ENCODE data around the gene CCDC30. TPM values are rescaled to one million over a fixed set of nuclear protein-coding genes. Genes with fewer than 3 reads are reported as not detected.
"Not testable (repeated sequence)": the region's sequence is repeated elsewhere in the genome, so short reads cannot be mapped to it uniquely, and the experiment has no call there.

CCDC30 gene
- total RNA-seq, 1 experiment from 2014 or later = 0.13 TPM

- no peak for DNase-seq (ENCODE audit: low read depth)
Observed at GRCh38 chr1:42523171-42523570, 60.1 kb downstream of the CCDC30 start.

- no peak for DNase-seq (ENCODE audit: low read depth)
Observed at GRCh38 chr1:42524330-42524729, 61.2 kb downstream of the CCDC30 start.

GRCh38 chr1:42529724-42530181, 66.7 kb downstream of the CCDC30 start:
- DNase-seq (ENCODE audit: low read depth) = peak; percentile 86

- DNase-seq (ENCODE audit: low read depth) = no peak
Observed at GRCh38 chr1:42531043-42531442, 68.0 kb downstream of the CCDC30 start.

- DNase-seq (ENCODE audit: low read depth) = no peak
Observed at GRCh38 chr1:42533101-42533863, 70.2 kb downstream of the CCDC30 start.

GRCh38 chr1:42541104-42541503, 78.0 kb downstream of the CCDC30 start:
- no peak for DNase-seq (ENCODE audit: low read depth)

GRCh38 chr1:42551180-42551579, 88.1 kb downstream of the CCDC30 start:
- DNase-seq (ENCODE audit: low read depth) = no peak

- no peak for DNase-seq (ENCODE audit: low read depth)
Observed at GRCh38 chr1:42551590-42551989, 88.5 kb downstream of the CCDC30 start.

GRCh38 chr1:42552636-42553035, 89.5 kb downstream of the CCDC30 start:
- no peak for DNase-seq (ENCODE audit: low read depth)

- DNase-seq (ENCODE audit: low read depth) = no peak
Observed at GRCh38 chr1:42557230-42557851, 94.3 kb downstream of the CCDC30 start.

GRCh38 chr1:42567038-42567437, 104.0 kb downstream of the CCDC30 start:
- DNase-seq (ENCODE audit: low read depth) = no peak

- no peak for DNase-seq (ENCODE audit: low read depth)
Observed at GRCh38 chr1:42576935-42577334, 113.8 kb downstream of the CCDC30 start.

- no peak for DNase-seq (ENCODE audit: low read depth)
Observed at GRCh38 chr1:42586016-42586415, 122.9 kb downstream of the CCDC30 start.

GRCh38 chr1:42587753-42588152, 124.7 kb downstream of the CCDC30 start:
- no peak for DNase-seq (ENCODE audit: low read depth)

- no peak for DNase-seq (ENCODE audit: low read depth)
Observed at GRCh38 chr1:42592811-42593210, 129.7 kb downstream of the CCDC30 start.

GRCh38 chr1:42593486-42594100, 130.5 kb downstream of the CCDC30 start:
- no peak for DNase-seq (ENCODE audit: low read depth)

GRCh38 chr1:42601472-42601871, 138.4 kb downstream of the CCDC30 start:
- no peak for DNase-seq (ENCODE audit: low read depth)

- no peak for DNase-seq (ENCODE audit: low read depth)
Observed at GRCh38 chr1:42613803-42614131, 150.7 kb downstream of the CCDC30 start.

GRCh38 chr1:42618866-42619265, 155.8 kb downstream of the CCDC30 start:
- no peak for DNase-seq (ENCODE audit: low read depth)

- no peak for DNase-seq (ENCODE audit: low read depth)
Observed at GRCh38 chr1:42620307-42620706, 157.2 kb downstream of the CCDC30 start.

GRCh38 chr1:42621180-42621579, 158.1 kb downstream of the CCDC30 start:
- not testable (repeated sequence) for DNase-seq (ENCODE audit: low read depth)

- not testable (repeated sequence) for DNase-seq (ENCODE audit: low read depth)
Observed at GRCh38 chr1:42627205-42627604, 164.1 kb downstream of the CCDC30 start.

- DNase-seq (ENCODE audit: low read depth) = no peak
Observed at GRCh38 chr1:42639116-42639515, 176.0 kb downstream of the CCDC30 start.

Measured in HT1080 (cell line).